ENCODE results near the gene C1orf21.

Gene C1orf21

DNA sequence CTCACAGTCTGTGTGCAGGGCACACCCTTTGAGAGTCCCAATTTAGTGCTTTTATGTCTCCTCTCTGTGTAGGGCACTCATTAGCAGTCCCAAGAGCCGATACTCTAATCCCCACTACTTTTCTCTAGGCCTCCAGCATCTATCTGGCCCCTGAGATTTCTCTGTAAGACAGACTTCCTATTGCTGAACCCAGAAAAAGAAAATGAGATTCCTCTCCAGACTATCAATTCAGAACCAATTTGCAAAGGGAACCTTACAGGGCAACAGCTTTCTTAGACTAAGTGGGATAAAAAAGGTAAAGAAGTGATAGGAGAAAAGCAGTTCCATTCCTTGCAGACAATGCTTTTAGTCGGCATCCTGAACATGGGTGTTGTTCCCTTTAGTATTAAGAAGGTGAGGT is 195.6 kb downstream of the C1orf21 start:
- H3K4me3 ChIP-seq (ENCODE audit: low read length): no peak overlapping the region
- no peak for DNase-seq (ENCODE audit: low read depth)
- TF ChIP-seq, protein P1, sequence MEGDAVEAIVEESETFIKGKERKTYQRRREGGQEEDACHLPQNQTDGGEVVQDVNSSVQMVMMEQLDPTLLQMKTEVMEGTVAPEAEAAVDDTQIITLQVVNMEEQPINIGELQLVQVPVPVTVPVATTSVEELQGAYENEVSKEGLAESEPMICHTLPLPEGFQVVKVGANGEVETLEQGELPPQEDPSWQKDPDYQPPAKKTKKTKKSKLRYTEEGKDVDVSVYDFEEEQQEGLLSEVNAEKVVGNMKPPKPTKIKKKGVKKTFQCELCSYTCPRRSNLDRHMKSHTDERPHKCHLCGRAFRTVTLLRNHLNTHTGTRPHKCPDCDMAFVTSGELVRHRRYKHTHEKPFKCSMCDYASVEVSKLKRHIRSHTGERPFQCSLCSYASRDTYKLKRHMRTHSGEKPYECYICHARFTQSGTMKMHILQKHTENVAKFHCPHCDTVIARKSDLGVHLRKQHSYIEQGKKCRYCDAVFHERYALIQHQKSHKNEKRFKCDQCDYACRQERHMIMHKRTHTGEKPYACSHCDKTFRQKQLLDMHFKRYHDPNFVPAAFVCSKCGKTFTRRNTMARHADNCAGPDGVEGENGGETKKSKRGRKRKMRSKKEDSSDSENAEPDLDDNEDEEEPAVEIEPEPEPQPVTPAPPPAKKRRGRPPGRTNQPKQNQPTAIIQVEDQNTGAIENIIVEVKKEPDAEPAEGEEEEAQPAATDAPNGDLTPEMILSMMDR (conservative IDR thresholded peaks at IDR 0.05; ENCODE audit: low read depth, low read length): no peak

DNA sequence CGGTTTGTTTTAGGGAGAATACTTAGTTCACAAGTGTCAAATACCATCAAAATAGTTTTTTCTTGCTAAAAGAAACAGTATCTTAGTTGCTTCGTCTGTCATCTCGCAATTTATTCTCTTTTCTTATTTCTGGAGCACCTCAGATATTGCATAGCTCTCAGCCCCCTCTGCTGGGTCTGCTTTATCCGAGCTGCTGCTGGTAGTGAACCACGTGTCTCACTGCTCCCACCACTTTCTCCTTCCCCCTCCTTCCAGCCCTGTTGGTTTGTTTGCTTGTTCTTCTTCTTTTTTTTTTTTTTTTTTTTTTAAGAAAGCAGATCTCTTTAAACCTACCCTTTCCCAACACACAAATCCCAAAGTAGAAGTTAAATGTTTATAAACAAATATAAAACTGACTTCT is 197.0 kb downstream of the C1orf21 start:
- DNase-seq (ENCODE audit: low read depth): no peak
- H3K4me3 ChIP-seq (ENCODE audit: low read length): no peak overlapping the region
- TF ChIP-seq, protein P1 (conservative IDR thresholded peaks at IDR 0.05; ENCODE audit: low read depth, low read length): peak; percentile 4

DNA sequence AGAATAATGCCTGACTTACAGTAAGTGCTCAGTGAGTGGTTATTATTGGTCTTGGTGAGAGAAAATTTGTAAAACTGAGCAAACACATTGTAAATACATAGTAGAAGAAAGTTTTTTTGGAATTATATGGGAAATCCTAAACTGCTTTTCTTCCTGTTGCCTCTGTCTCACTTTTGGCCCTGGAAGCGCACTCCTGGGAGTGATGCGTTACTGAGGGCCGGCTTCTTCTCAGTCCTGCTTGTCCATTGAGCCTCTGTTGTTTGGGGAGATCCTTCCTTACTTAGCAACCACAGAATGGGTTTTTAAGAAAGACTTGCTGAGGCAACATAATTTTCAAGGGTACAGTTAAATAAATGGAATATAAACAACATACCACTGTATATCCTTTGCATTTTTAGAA is 201.9 kb downstream of the C1orf21 start:
- TF ChIP-seq, protein P1 (conservative IDR thresholded peaks at IDR 0.05; ENCODE audit: low read depth, low read length): no peak
- H3K4me3 ChIP-seq (ENCODE audit: low read length): no peak overlapping the region
- DNase-seq (ENCODE audit: low read depth): no peak

DNA sequence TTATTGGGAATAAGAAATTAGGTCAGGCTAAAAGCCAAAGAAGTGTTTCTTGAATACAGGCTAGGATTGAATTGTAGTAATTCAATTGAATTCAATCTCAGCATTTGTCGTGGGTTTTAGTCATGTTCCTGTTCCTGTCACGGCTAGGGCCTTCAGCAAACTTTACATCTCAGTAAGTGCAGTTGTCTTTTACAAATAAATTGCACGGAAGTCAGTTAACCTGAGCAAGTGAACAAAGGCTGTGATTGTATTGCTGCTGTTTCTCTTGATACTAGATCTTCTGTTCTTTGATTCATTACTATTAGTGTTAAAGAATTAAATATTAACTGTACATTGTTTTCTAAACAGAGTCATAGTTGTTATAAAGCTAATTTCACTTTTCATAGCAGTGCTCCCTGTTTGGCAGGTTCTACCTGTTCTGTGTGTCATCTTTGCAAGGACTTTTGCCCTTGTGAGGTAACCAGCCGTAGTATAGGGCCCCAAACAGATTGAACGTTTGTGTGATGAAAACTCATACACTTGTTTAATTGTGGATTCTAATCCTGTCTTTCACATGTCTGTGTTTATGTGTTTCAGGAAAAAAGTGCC is 203.4 kb downstream of the C1orf21 start:
- H3K4me3 ChIP-seq (ENCODE audit: low read length): no peak overlapping the region
- no peak for DNase-seq (ENCODE audit: low read depth)
- TF ChIP-seq, protein P1 (conservative IDR thresholded peaks at IDR 0.05; ENCODE audit: low read depth, low read length): no peak

DNA sequence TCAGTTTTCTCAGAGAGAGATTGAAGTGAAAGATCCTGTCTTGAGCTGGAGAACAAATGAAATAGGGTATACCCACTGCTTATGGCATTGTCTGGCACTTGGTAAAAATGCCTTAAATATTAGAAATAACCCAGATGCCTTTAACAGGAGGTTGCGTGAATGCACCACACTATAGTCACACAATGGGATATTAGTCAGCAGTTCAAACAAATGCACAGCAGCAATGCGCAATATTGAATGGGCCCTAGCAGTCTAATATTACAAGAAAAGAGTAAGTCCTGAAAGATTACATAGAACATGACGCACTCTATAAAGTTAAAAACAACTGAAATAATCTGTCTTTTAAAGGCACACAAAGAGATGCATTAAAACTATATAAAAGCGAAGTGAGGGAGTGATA is 206.8 kb downstream of the C1orf21 start:
- DNase-seq (ENCODE audit: low read depth): no peak
- H3K4me3 ChIP-seq (ENCODE audit: low read length): no peak overlapping the region
- TF ChIP-seq, protein P1 (conservative IDR thresholded peaks at IDR 0.05; ENCODE audit: low read depth, low read length): no peak

DNA sequence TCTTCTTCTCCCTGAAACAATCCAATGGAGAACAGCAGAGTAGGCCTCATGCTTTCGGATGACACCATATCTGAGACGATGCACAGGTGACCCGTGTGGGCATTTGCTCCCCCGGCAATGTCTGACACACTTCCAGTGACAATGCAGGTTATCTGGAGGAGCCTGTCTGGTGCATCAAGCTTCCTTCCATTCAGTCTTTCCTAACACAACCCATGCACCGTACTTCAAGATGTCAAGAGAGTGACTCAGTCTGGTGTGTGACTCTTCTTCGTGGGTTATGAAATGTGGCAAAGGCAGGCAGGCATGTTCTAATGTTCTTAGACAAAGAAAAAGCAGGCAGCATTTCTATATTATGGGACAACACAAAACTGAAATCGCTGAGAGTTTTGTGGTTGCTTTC is 208.8 kb downstream of the C1orf21 start:
- H3K4me3 ChIP-seq (ENCODE audit: low read length): no peak overlapping the region
- DNase-seq (ENCODE audit: low read depth): no peak
- TF ChIP-seq, protein P1 (conservative IDR thresholded peaks at IDR 0.05; ENCODE audit: low read depth, low read length): no peak

DNA sequence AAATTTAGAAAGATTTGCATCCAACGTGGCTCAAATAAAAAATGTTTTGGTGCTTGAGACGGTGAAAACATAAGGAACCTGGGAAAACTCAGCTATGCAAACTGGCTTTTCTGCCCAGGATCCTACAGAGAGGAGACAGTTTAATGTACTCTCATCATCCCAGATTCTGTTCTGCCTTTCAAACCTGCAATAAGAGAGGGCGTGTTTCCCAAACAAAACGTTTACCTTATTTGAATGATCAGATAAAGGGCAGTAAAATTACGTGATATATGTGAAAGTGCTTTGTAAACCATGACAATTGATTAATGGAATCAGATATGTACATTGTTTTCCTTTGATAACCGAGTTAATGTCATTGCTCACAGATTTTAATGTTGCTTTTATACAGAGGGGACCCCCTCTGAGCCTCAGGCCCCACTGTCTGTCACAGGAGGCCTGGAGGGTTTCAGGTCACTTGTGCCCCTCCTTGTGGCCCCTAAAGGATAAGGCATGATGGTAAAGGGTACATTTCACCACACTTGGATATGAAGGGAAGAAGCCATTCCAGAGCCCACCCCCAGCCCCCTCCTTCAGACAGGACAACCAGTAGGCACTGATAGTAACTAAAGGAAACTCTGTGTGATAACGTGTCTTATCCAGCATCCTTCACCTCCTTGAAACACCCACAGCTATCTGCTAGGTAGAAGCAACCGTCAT is 210.3 kb downstream of the C1orf21 start:
- TF ChIP-seq, protein P1 (conservative IDR thresholded peaks at IDR 0.05; ENCODE audit: low read depth, low read length): peak; percentile 16
- no peak for DNase-seq (ENCODE audit: low read depth)
- H3K4me3 ChIP-seq (ENCODE audit: low read length): no peak overlapping the region

All from retinal pigment epithelial cell (primary cell).